SJCRH30 (cell line): Measurements from ENCODE around the gene TOR1A. TPM values are rescaled to one million over a fixed set of nuclear protein-coding genes. Genes with fewer than 3 reads are reported as not detected.

Experiments used
- DNase-seq, 2 experiments: peaks; one replicate each; pipeline ENCODE4 v3.0.0-alpha.2; 2015 to 2020
- H3K27ac ChIP-seq: fragments of 250-450 bp; sonication (Bioruptor Pico); 2 replicates; pipeline ENCODE4 v1.5.1; 2020; ENCODE audit warnings: mild to moderate bottlenecking, moderate library complexity
- H3K27me3 ChIP-seq: fragments of 250-450 bp; sonication (Bioruptor Pico); 2 replicates; pipeline ENCODE4 v1.5.1; 2020; ENCODE audit warnings: mild to moderate bottlenecking, moderate library complexity
- H3K36me3 ChIP-seq: fragments of 250-450 bp; sonication (Bioruptor Pico); 2 replicates; pipeline ENCODE4 v1.5.1; 2020; ENCODE audit warnings: mild to moderate bottlenecking, moderate library complexity
- H3K4me1 ChIP-seq: fragments of 250-450 bp; sonication (Bioruptor Pico); 2 replicates; pipeline ENCODE4 v1.5.1; 2020; ENCODE audit warnings: mild to moderate bottlenecking, moderate library complexity
- H3K4me3 ChIP-seq: fragments of 250-450 bp; sonication (Bioruptor Pico); 2 replicates; pipeline ENCODE4 v1.5.1; 2020; ENCODE audit warnings: mild to moderate bottlenecking, moderate library complexity
- H3K9me3 ChIP-seq: fragments of 250-450 bp; sonication (Bioruptor Pico); replicated peaks from 2 replicates; pipeline ENCODE4 v1.5.1; 2020; ENCODE audit warnings: mild to moderate bottlenecking, moderate library complexity
- total RNA-seq: library from RNA; depleted of rRNA; stranded (reverse); fragments of >200 nt; shearing (Covaris generic); gene quantifications from 2 replicates; pipeline ENCODE4 v1.2.3, GENCODE V29; 2014

The TOR1A gene
- total RNA-seq, 1 experiment from 2014 or later, result 44.7 TPM

GRCh38 chr9:129816501-129817435 is 7.2 kb downstream of the TOR1A start:
- no peak overlapping the region for H3K27ac ChIP-seq
- DNase-seq, result no peak
- peaks cover 40% of the 10 kb centered on the region for H3K36me3 ChIP-seq
- no peaks in the 10 kb centered on the region for H3K4me1 ChIP-seq
- no peaks in the 10 kb centered on the region for H3K27me3 ChIP-seq
- no peaks in the 10 kb centered on the region for H3K9me3 ChIP-seq
- no peak overlapping the region for H3K4me3 ChIP-seq

DNA sequence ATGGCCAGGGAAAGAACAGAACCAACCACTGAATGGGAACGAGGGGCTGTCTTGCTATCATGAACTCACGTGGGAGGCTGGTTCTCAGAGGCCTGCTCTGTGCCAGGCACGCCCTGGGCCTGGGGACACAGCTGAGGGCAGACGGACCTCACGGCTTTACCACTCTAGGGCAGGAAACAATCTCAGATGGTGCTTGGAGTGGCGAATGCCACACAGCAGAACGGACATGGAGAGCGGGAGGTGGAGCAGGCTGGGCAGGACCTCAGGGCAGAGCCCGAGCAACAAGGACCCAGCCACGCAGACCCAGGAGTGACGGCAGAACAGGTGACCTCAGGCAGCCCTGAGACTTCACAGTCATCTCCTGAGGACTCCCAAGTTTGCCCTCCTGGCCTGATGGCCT is 8.7 kb downstream of the TOR1A start:
- no peaks in the 10 kb centered on the region for H3K4me1 ChIP-seq
- no peak overlapping the region for H3K4me3 ChIP-seq
- H3K9me3 ChIP-seq, result no peaks in the 10 kb centered on the region
- H3K36me3 ChIP-seq, result peaks cover 31% of the 10 kb centered on the region
- DNase-seq, result no peak
- H3K27me3 ChIP-seq, result no peaks in the 10 kb centered on the region
- no peak overlapping the region for H3K27ac ChIP-seq

GRCh38 chr9:129814432-129815223 is 9.3 kb downstream of the TOR1A start:
- Histone ChIP-seq H3K36me3 (peaks cover 28% of the 10 kb centered on the region), H3K9me3 (no peaks in the 10 kb centered on the region), H3K4me3 (no peak overlapping the region), H3K4me1 (no peaks in the 10 kb centered on the region), H3K27me3 (no peaks in the 10 kb centered on the region), H3K27ac (no peak overlapping the region)
- no peak for DNase-seq

- no peak for DNase-seq
- H3K36me3 ChIP-seq, result peaks cover 28% of the 10 kb centered on the region
Measured at GRCh38 chr9:129813661-129814060, 10.3 kb downstream of the TOR1A start.

GRCh38 chr9:129812385-129812784 is 11.6 kb downstream of the TOR1A start:
- Histone ChIP-seq H3K27me3 (no peaks in the 10 kb centered on the region), H3K9me3 (no peaks in the 10 kb centered on the region), H3K36me3 (peaks cover 20% of the 10 kb centered on the region; the same call in 1 of the 2 replicates), H3K4me3 (no peak overlapping the region), H3K27ac (no peak overlapping the region), H3K4me1 (no peaks in the 10 kb centered on the region)
- no peak for DNase-seq

More at GRCh38 chr9:129813661-129814060, 10.3 kb downstream of the TOR1A start:
- Histone ChIP-seq H3K4me3 (no peak overlapping the region), H3K27me3 (no peaks in the 10 kb centered on the region), H3K9me3 (no peaks in the 10 kb centered on the region), H3K27ac (no peak overlapping the region), H3K4me1 (no peaks in the 10 kb centered on the region)

GRCh38 chr9:129811967-129812363 is 12.0 kb downstream of the TOR1A start:
- H3K9me3 ChIP-seq, result no peaks in the 10 kb centered on the region
- no peaks in the 10 kb centered on the region for H3K4me1 ChIP-seq
- no peak overlapping the region for H3K27ac ChIP-seq
- H3K27me3 ChIP-seq, result no peaks in the 10 kb centered on the region
- no peak for DNase-seq
- no peak overlapping the region for H3K4me3 ChIP-seq
- peaks cover 20% of the 10 kb centered on the region; the same call in 1 of the 2 replicates for H3K36me3 ChIP-seq

- Histone ChIP-seq H3K9me3 (no peaks in the 10 kb centered on the region), H3K4me1 (no peaks in the 10 kb centered on the region), H3K27ac (no peak overlapping the region), H3K4me3 (no peak overlapping the region), H3K36me3 (peaks cover 21% of the 10 kb centered on the region; the same call in 1 of the 2 replicates), H3K27me3 (no peaks in the 10 kb centered on the region)
- no peak for DNase-seq
Measured at GRCh38 chr9:129810788-129811187, 13.1 kb downstream of the TOR1A start.

DNA sequence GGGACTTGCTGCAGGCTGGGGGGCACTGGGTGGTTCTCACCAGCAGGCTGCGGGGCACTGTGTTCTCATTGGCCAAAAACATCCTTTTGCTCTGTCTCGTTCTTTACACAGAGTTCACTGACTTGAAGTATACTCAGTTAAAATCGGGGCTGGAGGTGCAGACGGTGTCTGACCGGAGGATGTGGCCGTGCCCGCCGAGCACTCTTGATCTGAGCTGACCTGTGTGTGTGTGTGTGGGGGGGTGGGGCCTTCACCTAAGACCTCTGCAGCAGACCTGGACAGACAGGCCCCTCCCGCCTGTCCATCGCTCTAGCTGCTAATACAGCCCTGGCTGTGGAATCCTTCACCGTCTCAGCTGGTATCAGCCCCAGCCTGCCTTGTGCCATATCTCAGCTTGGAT is 13.8 kb downstream of the TOR1A start:
- Histone ChIP-seq H3K4me1 (no peaks in the 10 kb centered on the region), H3K36me3 (0 out of 2 replicates have a peak, but pooled peaks cover 18% of the 10 kb centered on the region)

DNA sequence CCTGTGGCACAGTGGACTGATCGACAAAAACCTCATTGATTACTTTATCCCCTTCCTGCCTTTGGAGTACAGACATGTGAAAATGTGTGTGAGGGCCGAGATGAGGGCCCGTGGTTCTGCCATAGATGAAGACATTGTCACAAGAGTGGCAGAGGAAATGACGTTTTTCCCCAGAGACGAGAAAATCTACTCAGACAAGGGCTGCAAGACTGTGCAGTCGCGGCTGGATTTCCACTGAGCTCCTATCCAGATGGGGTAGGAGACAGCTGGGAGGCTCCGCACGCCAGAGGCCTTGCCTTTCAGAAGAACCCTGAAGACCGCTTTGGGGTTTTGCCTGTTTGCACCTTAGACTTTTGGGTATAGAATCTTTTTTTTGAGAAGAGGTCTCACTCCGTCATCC is 14.6 kb downstream of the TOR1A start:
- Histone ChIP-seq H3K36me3 (0 out of 2 replicates have a peak, but pooled peaks cover 18% of the 10 kb centered on the region), H3K27ac (no peak overlapping the region), H3K9me3 (no peaks in the 10 kb centered on the region), H3K4me3 (no peak overlapping the region), H3K4me1 (no peaks in the 10 kb centered on the region), H3K27me3 (no peaks in the 10 kb centered on the region)
- no peak for DNase-seq

More for the DNA sequence above, 13.8 kb downstream of the TOR1A start:
- no peak for DNase-seq
- Histone ChIP-seq H3K27me3 (no peaks in the 10 kb centered on the region), H3K4me3 (no peak overlapping the region), H3K9me3 (no peaks in the 10 kb centered on the region), H3K27ac (no peak overlapping the region)

DNA sequence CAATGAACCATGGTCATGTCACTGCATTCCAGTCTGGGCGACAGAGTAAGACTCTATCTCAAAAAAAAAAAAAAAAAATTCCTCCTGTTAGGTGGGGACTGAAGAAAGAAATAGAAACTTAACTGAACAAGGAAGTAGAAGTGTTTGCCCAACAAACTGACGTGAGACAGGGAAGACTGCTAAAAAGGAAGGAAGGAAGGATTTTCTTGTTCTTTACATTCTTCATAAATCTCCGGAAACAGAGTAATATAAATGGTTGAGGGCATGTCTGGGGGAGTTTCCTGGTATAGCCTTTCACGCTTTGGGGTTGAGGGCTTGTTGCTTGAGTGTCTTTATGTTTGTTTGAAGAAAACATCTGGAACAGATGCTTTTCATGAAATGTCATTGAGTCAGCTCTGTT is 17.9 kb downstream of the TOR1A start:
- no peaks in the 10 kb centered on the region for H3K27me3 ChIP-seq
- 0 out of 2 replicates have a peak, but pooled peaks cover 10% of the 10 kb centered on the region for H3K36me3 ChIP-seq
- no peak overlapping the region for H3K27ac ChIP-seq
- no peaks in the 10 kb centered on the region for H3K4me1 ChIP-seq
- H3K4me3 ChIP-seq, result no peak overlapping the region
- no peak for DNase-seq
- H3K9me3 ChIP-seq, result no peaks in the 10 kb centered on the region

- Histone ChIP-seq H3K36me3 (0 out of 2 replicates have a peak, but pooled peaks cover 5% of the 10 kb centered on the region), H3K27ac (no peak overlapping the region), H3K27me3 (no peaks in the 10 kb centered on the region), H3K4me3 (peak overlapping the region; percentile 88), H3K4me1 (no peaks in the 10 kb centered on the region), H3K9me3 (no peaks in the 10 kb centered on the region)
- no peak for DNase-seq
Measured at GRCh38 chr9:129803676-129804060, 20.3 kb downstream of the TOR1A start.

DNA sequence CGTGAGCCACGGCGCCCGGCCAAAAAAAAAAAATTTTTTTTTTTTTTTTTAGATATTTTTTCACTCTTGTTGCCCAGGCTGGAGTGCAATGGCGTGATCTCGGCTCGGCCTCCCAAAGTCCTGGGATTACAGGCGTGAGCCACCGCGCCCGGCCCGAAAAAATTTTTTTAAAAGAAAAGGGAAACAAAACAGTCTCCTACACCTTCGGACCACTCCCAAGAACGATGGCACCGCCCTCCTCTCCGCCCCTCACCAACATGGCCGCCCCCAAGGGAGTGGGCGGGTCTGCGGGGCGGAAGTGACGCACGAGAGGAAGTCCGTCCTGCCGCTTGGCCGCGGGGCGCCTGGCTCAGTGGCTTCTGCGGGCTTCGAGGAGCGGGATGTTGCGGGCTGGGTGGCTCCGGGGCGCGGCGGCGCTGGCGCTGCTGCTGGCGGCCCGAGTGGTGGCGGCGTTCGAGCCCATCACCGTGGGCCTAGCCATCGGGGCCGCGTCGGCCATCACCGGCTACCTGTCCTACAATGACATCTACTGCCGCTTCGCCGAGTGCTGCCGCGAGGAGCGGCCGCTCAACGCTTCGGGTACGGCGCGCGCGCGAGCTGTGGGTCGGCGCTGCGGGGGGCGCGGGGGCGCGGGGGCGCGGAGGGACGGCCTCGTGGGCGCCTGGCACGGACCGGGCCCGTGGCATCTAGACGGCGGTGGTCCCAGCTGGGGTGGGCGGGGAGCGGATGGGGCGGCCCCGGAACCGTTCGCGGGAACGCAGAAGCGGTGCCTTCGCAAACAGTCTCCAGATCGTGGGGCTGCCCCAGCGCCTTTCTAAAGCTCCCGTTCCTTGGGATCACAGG is 20.9 kb downstream of the TOR1A start, which contains the start of gene TOR1B:
Gene TOR1B (plus strand): TSS at position 352 of the 843 bp plus-strand sequence. CDS start 29 bp downstream, at position 381.
- Histone ChIP-seq H3K9me3 (no peaks in the 10 kb centered on the region), H3K27me3 (no peaks in the 10 kb centered on the region), H3K4me3 (peak within 1 kb of the TSS; percentile 88), H3K36me3 (0 out of 2 replicates have a peak, but pooled peaks cover 5% of the 10 kb centered on the region), H3K27ac (no peak within 1 kb of the TSS), H3K4me1 (no peaks in the 10 kb centered on the region)
- DNase-seq, result peak; percentile 97

DNA sequence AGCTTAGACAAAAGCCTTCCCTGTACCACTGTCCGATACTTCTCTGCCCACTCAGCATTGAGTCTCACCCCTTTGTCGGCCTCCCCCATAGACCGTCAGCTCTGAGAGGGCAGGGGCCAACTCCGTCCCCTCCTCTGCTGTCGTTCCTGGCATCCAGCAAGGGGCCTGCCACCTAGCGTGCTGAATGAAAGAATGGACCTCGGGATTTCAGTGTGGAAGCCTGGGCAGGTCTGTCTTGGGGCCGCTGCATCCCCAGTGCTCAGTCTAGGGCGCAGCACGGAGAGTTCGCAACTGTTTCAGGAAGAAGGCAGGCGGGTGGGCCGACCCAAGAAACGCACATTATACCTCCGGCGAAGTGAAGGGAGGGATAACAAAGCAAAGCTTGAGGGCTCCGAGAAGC is 22.4 kb downstream of the TOR1A start:
- no peak for DNase-seq
- Histone ChIP-seq H3K9me3 (no peaks in the 10 kb centered on the region), H3K4me3 (no peak overlapping the region), H3K4me1 (no peaks in the 10 kb centered on the region), H3K36me3 (0 out of 2 replicates have a peak, but pooled peaks cover under 1% of the 10 kb centered on the region), H3K27ac (no peak overlapping the region), H3K27me3 (peaks cover 3% of the 10 kb centered on the region)

- H3K4me1 ChIP-seq, result no peaks in the 10 kb centered on the region
- no peak overlapping the region for H3K27ac ChIP-seq
- peaks cover 15% of the 10 kb centered on the region for H3K27me3 ChIP-seq
- no peak for DNase-seq
- H3K36me3 ChIP-seq, result no peaks in the 10 kb centered on the region
- H3K4me3 ChIP-seq, result no peak overlapping the region
- H3K9me3 ChIP-seq, result no peaks in the 10 kb centered on the region
Measured at GRCh38 chr9:129798973-129799372, 25.0 kb downstream of the TOR1A start.
